Lower leg skin (tissue), 4 donors: Measurements from ENCODE around the gene DCDC2C. TPM values are rescaled to one million over a fixed set of nuclear protein-coding genes. Genes with fewer than 3 reads are reported as not detected.
A peak's percentile ranks its signal among the peaks of the same experiment; 100 is the strongest.

Experiments used
- DNase-seq, 2 donors: peaks; one replicate each; pipeline ENCODE4 v3.0.0-alpha.2; 2019; ENCODE audit warnings: low spot score in 2 of 2
- H3K4me3 ChIP-seq: fragments of 200-600 bp; sonication (generic); 2 replicates; pipeline ENCODE4 v1.5.1; 2017; ENCODE audit warnings: mild to moderate bottlenecking, low read depth; ENCODE audit not compliant: poor library complexity, severe bottlenecking
- CTCF ChIP-seq, 3 donors: fragments of 450-650 bp; IDR thresholded peaks; one replicate each; pipeline ENCODE4 v1.5.1; 2016; ENCODE audit warnings: antibody characterized with exemption in 3 of 3, mild to moderate bottlenecking in 3 of 3, moderate library complexity in 2 of 3
- POLR2A ChIP-seq, 2 donors: fragments of 450-650 bp; IDR thresholded peaks; one replicate each; pipeline ENCODE4 v1.6.1; 2016 to 2017; ENCODE audit warnings: antibody characterized with exemption in 2 of 2, mild to moderate bottlenecking in 1 of 2, moderate library complexity in 1 of 2
- WGBS, 2 donors: methylation state at CpG; one replicate each; pipeline ENCODE4 v1.1.5; 2018; 5-methylcytosine and 5-hydroxymethylcytosine counted together
- intact Hi-C: fragments of 100-400 bp; cut with DNase I; formaldehyde crosslinking; loops from one replicate; pipeline ENCODE4 v1.15.0; 2023; ENCODE audit warnings: low total_unique reads
- total RNA-seq, 4 donors: library from RNA; depleted of rRNA; stranded (reverse); fragments of >200 nt; gene quantifications; one replicate each; pipeline ENCODE4 v1.1.0, GENCODE V29; 2016

The DCDC2C gene
- total RNA-seq, 4 donors from 2014 or later = 0.16 TPM; not detected in 3

DNA sequence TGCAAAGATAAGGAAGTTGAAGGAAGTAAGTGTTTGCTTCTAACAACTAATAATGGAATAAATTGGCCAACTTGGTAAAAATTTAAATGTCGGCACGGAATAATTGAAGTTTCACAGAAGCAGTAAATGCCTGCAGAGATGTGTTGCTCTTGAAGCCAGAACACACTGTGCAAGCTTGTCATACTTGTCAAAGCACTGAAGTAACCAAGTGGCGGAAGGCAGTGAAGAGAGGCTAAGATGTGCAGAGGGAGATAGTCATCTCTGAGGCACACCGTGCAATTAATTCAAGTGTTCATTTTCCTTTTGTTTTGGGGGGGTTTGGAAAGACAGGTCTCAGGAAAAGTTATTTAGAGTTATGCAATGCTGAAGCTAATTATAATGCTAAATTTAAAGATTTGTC, 5.2 kb downstream of the DCDC2C start:
- TF ChIP-seq CTCF (IDR thresholded peaks at IDR 0.05) (no peak), POLR2A (IDR thresholded peaks at IDR 0.05) (no peak)
- DNase-seq = no peak
- WGBS, 2 donors = 62 to 69% methylated on average over 4 of the region's 4 CpGs
- H3K4me3 ChIP-seq = no peak overlapping the region
- intact Hi-C loops = no loop called here

GRCh38 chr2:3709225-3709624, 5.8 kb downstream of the DCDC2C start:
- 35 to 56% methylated on average over 6 of the region's 6 CpGs for whole genome bisulfite sequencing, 2 donors

GRCh38 chr2:3712424-3712823, 9.0 kb downstream of the DCDC2C start:
- TF ChIP-seq CTCF (IDR thresholded peaks at IDR 0.05) (no peak), POLR2A (IDR thresholded peaks at IDR 0.05) (no peak)
- no peak for DNase-seq
- intact Hi-C loops = no loop called here
- no peak overlapping the region for H3K4me3 ChIP-seq
- 27 to 28% methylated on average over 3 of the region's 3 CpGs for WGBS, 2 donors

More at GRCh38 chr2:3709225-3709624, 5.8 kb downstream of the DCDC2C start:
- DNase-seq = no peak
- no peak overlapping the region for H3K4me3 ChIP-seq
- intact Hi-C loops = no loop called here
- TF ChIP-seq POLR2A (IDR thresholded peaks at IDR 0.05) (no peak), CTCF (IDR thresholded peaks at IDR 0.05) (no peak)

DNA sequence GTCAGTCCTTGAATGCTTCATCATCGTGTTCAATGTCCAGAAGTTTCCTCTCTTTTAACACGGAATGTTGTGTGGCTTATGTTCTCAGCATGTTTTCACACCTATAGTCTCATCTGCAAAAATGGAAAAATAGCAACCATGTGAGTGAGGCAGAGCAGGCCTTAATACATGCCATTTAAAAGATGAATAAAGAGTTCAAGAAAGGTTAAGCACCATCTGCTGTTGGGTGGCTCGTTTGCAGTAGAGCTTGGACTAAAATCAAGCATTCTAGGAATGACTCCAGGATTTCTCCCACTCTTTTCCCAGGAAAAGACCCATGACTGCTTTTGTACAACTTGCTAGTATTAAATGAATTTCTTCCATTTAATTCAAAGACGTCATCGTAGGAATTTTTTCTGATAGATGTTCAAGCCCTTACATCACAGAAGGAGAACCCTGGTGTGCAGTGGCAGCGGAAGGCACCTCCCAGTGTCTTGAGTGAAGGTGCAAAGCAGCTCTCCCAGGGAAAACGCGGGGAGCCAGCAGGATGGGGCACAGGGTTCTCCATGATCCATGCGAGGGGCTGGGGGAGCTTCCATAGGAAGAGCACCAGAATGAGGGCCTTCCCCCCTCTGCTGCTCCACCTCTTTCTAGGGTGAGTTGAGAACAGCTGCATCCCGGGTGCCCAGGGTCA, 9.6 kb downstream of the DCDC2C start:
- 58 to 63% methylated on average over 10 of the region's 10 CpGs for WGBS, 2 donors
- H3K4me3 ChIP-seq = no peak overlapping the region
- DNase-seq = peak in 1 of 2 donors; percentile 84
- TF ChIP-seq CTCF (IDR thresholded peaks at IDR 0.05) (no peak), POLR2A (IDR thresholded peaks at IDR 0.05) (no peak)
- intact Hi-C loops = no loop called here

DNA sequence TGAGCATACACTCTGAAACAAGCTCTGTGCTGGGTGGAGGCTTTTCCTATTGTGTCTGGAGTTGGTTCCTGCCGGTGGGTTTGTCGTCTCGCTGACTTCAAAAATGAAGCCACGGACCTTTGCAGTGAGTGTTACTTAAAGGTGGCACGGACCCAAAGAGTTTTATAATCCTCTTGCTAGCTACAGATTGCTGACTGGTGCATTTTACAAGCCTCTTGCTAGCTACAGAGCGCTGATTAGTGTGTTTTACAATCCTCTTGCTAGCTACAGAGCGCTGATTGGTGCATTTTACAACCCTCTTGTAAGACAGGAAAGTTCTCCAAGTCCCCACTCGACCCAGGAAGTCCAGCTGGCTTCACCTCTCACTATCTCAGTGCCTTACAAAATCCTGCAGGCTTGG, 15.3 kb downstream of the DCDC2C start:
- intact Hi-C loops = no loop called here
- no peak for DNase-seq
- 71 to 77% methylated on average over 8 of the region's 8 CpGs for WGBS, 2 donors
- TF ChIP-seq CTCF (IDR thresholded peaks at IDR 0.05) = no peak
- no peak for TF ChIP-seq POLR2A (IDR thresholded peaks at IDR 0.05)
- H3K4me3 ChIP-seq = no peak overlapping the region

DNA sequence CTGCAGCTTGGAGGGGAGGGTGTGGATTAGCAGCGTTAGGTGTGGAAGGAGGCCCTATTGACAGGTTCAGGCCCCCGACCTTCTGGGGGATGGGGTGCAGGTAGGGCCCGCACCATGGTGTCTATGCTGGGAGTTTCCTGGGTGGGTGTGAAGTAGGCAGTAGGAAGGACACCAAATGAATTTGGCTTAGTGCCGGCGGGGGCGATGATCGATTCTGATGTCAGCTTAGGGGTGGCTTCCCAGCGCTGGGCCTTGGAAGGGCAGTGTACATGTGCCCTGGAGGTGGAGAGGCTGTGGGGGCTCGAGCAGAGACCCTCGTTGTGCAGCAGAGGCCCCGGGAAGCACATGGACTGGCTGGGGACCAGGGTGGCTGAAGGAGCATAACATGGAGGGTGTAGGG, 21.6 kb downstream of the DCDC2C start:
- WGBS, 2 donors = 82 to 84% methylated on average over 11 of the region's 11 CpGs
- H3K4me3 ChIP-seq = no peak overlapping the region
- peak in 1 of 2 donors; percentile 72 for DNase-seq
- intact Hi-C loops = no loop called here
- TF ChIP-seq CTCF (IDR thresholded peaks at IDR 0.05) = no peak
- no peak for TF ChIP-seq POLR2A (IDR thresholded peaks at IDR 0.05)
